Left cardiac atrium (tissue), 4 donors: Measurements from ENCODE around the gene NLRC5. TPM values are rescaled to one million over a fixed set of nuclear protein-coding genes. Genes with fewer than 3 reads are reported as not detected.
"Not testable (repeated sequence)": the region's sequence is repeated elsewhere in the genome, so short reads cannot be mapped to it uniquely, and the experiment has no call there.

Experiments used
- ATAC-seq, 2 donors: fragments of 200-7000 bp; cut with Tn5 transposase; one replicate each; pipeline ENCODE4 v1.9.1; 2020; ENCODE audit warnings: mild to moderate bottlenecking in 2 of 2, moderate library complexity in 2 of 2
- DNase-seq: peaks from one replicate; pipeline ENCODE4 v3.0.0-alpha.2; 2020
- intact Hi-C, 2 donors: fragments of 100-400 bp; cut with DNase I; formaldehyde crosslinking; loops; one replicate each; pipeline versions ENCODE4 v1.14.1 to v1.15.1; 2022 to 2023
- total RNA-seq, 2 donors: library from RNA; stranded (reverse); fragmentation: NEBNext Ultra II Directional; extraction: Animal tissue kit (Norgen Biotek cat#: 25700); gene quantifications; one replicate each; pipeline ENCODE4 v1.2.1, GENCODE V29; 2021
- donor health status: DM: no; HTN: yes; CAD: no.
- donor health status: DM: no; HTN: yes; CAD: no; lungs with severe emphysema.
- donor health status: DM: yes; HTN: yes; CAD: no.
- donor health status: Dilated cardiomyopathy.

Gene NLRC5
- total RNA-seq, 2 donors from 2014 or later = 14.2 to 31.5 TPM

GRCh38 chr16:56993204-56993603 lies 3.8 kb downstream of the NLRC5 start:
- ATAC-seq = no peak
- intact Hi-C loops = no loop called here

GRCh38 chr16:56994311-56994710 lies 5.0 kb downstream of the NLRC5 start:
- intact Hi-C loops = no loop called here
- ATAC-seq (no peak), DNase-seq (no peak)

More at GRCh38 chr16:56993204-56993603, 3.8 kb downstream of the NLRC5 start:
- DNase-seq = no peak

- DNase-seq = no peak
Observed at GRCh38 chr16:56995136-56995805, 5.9 kb downstream of the NLRC5 start.

DNA sequence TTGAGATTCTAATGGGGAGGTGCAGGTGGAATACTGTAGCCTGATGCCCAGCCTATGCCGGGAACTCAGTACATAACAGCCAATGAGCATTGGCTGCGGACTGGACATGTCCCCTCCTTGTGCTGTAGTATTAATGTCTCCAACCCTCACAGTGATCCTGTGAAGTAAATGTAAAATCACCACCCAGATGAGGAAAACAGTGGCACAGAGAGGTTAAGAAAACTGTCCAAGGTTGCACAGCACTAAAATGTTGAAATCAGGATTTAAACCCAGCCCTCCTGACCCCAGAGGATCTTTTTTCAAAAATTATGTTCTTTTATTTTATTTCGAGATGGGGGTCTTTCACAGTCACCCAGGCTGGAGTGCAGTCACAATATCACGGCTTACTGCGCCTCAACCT lies 7.9 kb downstream of the NLRC5 start:
- ATAC-seq (no peak), DNase-seq (no peak)
- intact Hi-C loops = no loop called here

More at GRCh38 chr16:56995136-56995805, 5.9 kb downstream of the NLRC5 start:
- no peak for ATAC-seq
- intact Hi-C loops = no loop called here

DNA sequence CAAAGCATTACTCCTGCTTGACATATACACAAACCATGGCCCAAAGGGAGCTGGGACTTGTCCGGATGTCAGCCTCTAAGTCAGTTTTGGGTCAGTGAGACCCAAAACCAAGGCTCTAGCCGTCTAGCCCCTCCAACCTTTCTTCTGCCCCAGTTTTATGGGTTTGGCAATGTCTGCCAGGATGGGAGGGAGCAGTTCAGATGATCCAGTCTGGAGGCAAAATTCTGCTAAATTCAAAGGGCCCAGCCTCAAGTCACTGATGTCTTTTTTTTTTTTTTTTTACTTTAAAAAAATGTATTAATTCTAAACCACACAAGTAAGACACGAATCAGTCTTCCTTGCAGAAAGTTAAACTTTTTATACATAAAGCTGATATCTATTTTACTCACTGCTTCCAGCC lies 8.6 kb downstream of the NLRC5 start:
- intact Hi-C loops = no loop called here
- no peak for ATAC-seq
- no peak for DNase-seq

- ATAC-seq (no peak), DNase-seq (no peak)
- intact Hi-C loops = no loop called here
Observed at GRCh38 chr16:56998352-56998751, 9.0 kb downstream of the NLRC5 start.

DNA sequence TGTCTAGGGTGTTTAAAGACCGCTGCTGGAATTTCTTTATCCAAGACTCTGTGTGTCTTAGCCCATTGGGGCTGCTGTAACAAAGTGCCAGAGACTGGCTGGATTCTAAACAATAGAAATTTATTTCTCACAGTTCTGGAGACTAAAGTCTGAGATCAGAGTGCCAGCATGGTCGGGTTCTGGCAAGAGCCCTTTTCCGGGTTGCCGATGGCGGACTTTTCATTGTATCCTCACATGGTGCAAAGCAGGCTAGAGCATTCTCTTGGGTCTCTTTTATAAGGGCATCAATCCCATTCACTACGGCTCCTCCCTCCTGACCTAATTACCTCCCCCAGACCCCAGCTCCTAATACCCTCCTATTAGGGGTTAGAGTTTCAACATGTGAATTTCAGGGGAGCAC lies 9.5 kb downstream of the NLRC5 start:
- intact Hi-C loops = no loop called here
- no peak for DNase-seq
- ATAC-seq = no peak

DNA sequence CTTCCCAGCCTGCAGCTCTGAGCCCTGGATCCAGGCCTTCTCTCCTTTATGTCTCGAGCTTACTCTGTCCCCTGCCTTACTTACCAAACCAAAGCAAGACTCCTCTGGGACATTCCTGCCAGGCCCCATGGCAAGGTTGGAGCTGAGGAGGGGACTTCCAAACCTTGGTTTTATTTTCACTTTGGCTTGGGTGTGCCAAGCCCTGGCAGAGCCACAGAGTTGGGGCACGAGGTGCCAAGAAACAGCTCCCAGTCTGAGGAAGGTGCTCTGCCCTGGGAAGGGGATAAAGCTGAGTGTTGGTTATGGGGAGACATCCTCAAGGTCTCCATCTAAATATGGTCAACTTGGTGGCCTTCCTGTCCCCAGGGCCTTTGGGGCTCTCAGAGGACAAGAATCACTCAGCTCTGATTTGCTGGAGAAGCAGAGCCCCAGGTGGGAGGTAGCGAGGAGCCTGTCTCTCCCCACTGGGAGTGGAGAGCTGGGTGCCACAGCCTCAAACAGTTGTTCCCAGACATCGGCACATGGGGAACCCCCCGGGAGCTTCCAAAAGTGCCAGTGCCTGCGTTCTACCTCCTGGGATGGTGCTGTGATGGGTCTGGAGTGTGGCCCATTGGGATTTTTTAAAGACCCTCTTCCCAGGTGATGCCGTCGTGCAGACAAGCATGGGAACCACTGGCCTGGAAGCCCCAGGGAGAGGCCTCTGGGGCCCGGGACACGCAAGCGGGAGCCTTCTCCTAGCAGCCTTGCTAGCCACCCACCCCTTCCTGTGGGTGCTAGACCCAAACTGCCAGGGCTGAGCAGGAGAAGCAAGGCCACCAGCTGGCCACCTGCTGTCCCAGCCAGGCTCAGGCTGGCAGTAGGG lies 10.3 kb downstream of the NLRC5 start:
- DNase-seq (no peak), ATAC-seq (peak; percentile 8 to 39)
- intact Hi-C loops = no loop called here

GRCh38 chr16:57000271-57001025 lies 11.1 kb downstream of the NLRC5 start:
- intact Hi-C loops = no loop called here
- peak; percentile 69 to 88 for ATAC-seq
- DNase-seq = peak; percentile 90

- DNase-seq = no peak
- intact Hi-C loops = no loop called here
- ATAC-seq = peak in 1 of 2 donors; percentile 5
Observed at GRCh38 chr16:57001026-57001679, 11.8 kb downstream of the NLRC5 start.

DNA sequence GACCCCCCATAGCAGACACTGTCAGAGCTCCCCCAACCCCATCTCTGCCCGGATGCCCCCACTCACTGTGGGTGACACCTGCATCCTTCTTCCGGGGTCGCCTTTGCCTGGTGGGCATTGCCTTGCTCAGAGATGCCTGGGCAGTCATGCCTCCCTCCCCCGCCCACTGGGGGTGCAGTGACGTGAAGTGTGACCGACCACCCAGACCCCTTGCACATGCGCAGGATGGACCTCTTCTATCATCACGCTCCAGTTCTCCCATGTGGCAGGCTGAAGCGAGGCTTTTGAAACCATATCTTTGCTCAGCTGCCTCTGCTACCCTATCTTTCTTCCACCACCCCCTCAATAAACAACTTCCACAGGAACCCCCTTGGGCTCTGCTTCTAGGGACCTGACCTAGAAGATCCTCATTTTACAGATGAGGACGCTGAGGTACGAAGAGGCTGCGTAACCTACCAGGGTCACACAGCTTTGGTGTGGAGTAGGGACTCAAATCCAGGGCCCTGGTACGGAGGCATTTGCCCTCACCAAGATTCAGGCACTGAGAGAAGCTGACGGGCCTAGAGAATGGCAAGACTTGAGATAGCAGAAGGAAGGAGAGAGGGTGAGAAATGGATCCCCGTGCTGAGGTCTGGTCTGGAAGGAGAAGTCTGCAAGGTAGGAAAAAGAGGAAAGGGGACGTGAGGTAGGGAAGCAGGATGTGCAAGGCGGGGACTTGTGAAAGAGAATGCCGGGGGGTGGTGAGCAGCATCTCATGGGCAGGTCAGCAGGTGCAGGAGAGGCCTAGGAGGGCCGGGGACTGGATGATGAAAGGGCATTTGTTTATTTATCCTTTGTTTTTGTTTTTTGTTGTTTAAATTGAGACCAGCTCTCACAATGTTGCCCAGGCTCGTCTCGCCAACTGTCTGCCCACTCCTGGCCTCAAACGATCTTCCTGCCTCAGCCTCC lies 14.4 kb downstream of the NLRC5 start:
- ATAC-seq (no peak), DNase-seq (no peak)
- intact Hi-C loops = no loop called here

DNA sequence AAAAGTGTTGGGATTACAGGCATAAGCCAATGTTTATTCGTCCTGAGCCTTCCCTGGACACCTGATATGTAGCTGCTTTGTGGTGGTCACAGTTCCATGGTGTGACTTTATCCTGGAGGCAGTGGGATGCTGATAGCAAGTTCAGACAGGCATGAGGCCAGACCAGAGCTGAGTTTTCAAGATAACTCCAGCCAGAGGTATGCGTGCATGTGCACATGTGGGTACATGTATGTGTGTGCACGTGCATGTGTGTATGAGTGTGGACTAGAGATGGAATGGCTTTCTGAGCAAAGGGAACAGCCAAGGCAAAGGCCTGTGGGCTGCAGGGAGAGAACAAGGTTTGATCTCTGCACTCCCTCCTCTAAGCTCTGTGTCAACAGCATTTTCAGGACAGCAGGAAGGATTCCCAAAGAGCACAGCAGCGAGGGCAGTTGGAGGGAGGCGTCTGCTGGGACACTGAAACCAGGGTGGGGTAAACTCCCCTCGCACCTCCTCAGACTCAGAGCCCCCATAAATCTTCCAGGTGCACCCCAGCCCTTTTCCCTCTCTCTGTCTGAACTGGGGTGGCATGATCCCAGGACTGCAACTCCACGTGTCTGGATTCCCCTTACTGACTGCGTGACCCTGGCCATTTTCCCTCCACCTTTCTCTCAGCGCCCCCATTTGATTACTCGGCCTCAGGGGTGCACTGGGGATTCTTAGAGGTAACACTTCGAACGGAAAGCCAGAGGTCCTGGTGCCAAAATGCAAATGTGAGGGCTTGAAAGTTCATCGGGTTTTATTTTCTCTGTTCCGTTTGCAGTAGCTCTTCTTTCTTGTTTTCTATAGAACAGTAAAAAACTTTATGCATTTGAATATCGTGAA lies 15.3 kb downstream of the NLRC5 start:
- DNase-seq (no peak), ATAC-seq (no peak)
- intact Hi-C loops = no loop called here

DNA sequence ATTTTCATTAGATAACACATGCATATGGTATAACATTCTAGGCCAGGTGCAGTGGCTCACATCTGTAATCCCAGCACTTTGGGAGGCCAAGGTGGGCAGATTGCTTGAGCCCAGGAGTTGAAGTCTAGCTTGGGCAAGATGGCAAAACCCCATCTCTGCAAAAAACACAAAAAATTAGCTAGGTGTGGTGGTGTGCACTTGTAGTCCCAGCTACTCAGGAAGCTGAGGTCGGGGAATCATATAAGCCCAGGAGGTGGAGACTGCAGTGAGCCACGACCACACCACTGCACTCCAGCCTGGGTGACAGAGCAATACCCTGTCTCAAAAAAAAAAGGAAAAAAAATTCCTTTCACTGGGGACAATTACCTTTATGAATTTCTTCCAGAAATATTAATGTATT lies 16.2 kb downstream of the NLRC5 start:
- intact Hi-C loops, ATAC-seq, DNase-seq: not testable (repeated sequence)

DNA sequence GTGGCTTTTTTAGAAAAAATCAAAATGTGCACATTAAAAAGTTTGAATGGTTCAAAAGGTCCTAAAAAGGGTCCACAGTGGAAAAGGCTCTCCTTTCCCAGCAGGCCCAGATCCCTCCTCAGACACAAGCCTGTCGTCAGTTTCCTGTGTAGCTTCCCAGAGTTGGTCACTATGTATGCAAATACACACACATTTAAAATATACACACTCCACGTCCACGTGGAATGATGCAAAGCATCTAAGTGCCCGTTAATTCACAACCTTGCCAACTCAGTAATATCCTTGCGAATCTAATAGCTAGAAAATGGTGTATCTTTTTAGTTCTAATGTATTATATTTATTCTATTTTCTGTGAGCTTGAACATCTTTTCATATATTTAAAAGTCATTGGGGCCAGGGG lies 17.7 kb downstream of the NLRC5 start:
- ATAC-seq = no peak
- no peak for DNase-seq
- intact Hi-C loops = no loop called here

DNA sequence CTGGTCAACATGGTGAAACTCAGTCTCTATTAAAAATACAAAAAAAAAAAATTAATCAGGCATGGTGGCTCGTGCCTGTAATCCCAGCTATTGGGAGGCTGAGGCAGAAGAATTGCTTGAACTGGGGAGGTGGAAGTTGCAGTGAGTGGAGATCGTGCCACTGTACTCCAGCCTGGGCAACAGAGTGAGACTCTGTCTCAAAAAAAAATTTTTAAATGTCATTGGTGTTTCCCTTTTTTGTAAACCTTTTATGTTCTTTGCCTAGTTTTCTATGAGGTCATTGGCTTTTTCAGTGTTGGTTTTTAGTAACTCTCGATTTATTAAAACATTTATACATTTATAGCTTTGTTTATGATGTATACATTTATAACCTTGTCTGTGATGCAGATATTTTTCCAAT lies 18.2 kb downstream of the NLRC5 start:
- no peak for ATAC-seq
- intact Hi-C loops = no loop called here

DNA sequence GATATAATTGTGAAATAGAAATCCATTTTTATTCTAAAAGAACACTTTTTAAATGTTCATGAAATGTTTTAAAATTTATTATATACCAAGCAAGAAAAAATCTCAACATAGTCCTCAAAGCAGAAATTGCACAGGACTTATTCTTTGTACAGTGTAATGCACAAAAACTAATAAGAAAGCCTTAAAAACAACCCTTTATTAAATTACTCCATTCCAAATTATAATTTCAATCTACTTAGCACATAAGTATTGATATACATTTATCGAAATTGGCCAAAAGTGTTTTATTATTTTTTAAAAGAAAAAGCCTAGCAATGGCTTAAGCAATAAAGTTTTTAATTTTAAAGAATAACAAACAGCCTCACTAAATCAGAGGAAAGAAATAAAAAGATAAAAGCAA lies 19.1 kb downstream of the NLRC5 start:
- ATAC-seq = no peak
- no peak for DNase-seq
- intact Hi-C loops = no loop called here

More for the DNA sequence above, 18.2 kb downstream of the NLRC5 start:
- DNase-seq = no peak

GRCh38 chr16:57009643-57010170 lies 20.4 kb downstream of the NLRC5 start:
- ATAC-seq (no peak), DNase-seq (no peak)
- intact Hi-C loops = no loop called here
